Mucosa of rectum (tissue), 2 donors: ENCODE data around the gene IDUA.

ENCODE experiments used
- H3K27ac ChIP-seq, 2 donors: one replicate each; pipeline ENCODE4 v1.7.0; 2013; ENCODE audit warnings: inconsistent platforms in 2 of 2, low read depth in 2 of 2, low read length in 2 of 2
- H3K27me3 ChIP-seq, 2 donors: one replicate each; pipeline ENCODE4 v1.7.0; 2013; ENCODE audit warnings: low read length in 2 of 2; ENCODE audit not compliant: control insufficient read depth in 2 of 2, insufficient read depth in 2 of 2
- H3K36me3 ChIP-seq, 2 donors: one replicate each; pipeline ENCODE4 v1.7.0; 2013; ENCODE audit warnings: low read length in 2 of 2; ENCODE audit not compliant: control insufficient read depth in 2 of 2, insufficient read depth in 2 of 2
- H3K4me1 ChIP-seq, 2 donors: one replicate each; pipeline ENCODE4 v1.7.0; 2013; ENCODE audit warnings: low read length in 2 of 2, mild to moderate bottlenecking in 1 of 2; ENCODE audit not compliant: control insufficient read depth in 2 of 2, insufficient read depth in 2 of 2
- H3K4me3 ChIP-seq, 2 donors: one replicate each; pipeline ENCODE4 v1.7.0; 2013; ENCODE audit warnings: low read length in 2 of 2
- H3K9ac ChIP-seq, 2 donors: one replicate each; pipeline ENCODE4 v1.7.0; 2013; ENCODE audit warnings: low read length in 2 of 2, low read depth in 1 of 2, mild to moderate bottlenecking in 1 of 2
- H3K9me3 ChIP-seq, 2 donors: one replicate each; pipeline ENCODE4 v1.7.0; 2013; ENCODE audit warnings: low read length in 2 of 2; ENCODE audit not compliant: control insufficient read depth in 2 of 2
- donor health status: healthy.
- donor health status: Normal muscosa, but diverticular disease.

IDUA gene

DNA sequence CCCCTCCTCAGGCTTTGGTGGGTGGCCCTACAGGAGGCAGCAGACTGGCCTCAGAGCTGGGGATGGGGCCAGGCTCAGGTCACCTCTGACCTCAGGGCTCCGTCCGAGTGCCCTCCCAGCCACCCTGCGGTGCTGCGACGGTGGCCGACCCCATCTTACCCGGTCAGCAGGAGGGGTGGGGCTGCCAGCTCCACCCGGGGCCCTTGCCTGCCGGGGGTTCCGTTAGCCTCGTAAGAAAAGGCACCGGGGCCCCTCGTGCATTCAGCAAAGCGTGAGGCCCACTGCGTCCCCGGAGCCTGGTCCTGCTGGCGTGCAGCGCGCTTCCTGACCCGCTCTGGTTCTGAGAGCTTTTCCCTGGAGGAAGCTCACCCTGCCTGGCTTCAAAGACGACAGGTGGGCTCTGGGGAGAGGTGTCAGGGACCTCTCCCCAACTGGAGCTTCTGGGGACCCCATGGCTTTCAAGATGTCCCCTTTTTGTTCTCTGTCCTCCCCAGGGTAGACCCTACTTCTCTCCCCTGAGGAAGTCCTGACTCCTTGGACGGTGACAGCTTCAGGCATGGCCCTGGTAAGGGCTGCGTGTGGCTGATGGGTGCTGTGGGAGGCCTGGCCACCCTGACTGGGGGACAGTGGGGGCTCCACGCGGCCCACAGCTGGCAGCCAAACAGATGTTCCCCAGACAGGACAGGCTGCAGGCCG, 40.5 kb downstream of the IDUA start:
- Histone ChIP-seq H3K9ac (no peak overlapping the region), H3K27ac (no peak overlapping the region), H3K27me3 (peaks cover 11 to 12% of the 10 kb centered on the region in 2 donors), H3K9me3 (no peaks in the 10 kb centered on the region), H3K4me1 (peaks cover 7% of the 10 kb centered on the region in 2 donors), H3K4me3 (no peak overlapping the region), H3K36me3 (peaks cover 7 to 9% of the 10 kb centered on the region in 2 donors)

DNA sequence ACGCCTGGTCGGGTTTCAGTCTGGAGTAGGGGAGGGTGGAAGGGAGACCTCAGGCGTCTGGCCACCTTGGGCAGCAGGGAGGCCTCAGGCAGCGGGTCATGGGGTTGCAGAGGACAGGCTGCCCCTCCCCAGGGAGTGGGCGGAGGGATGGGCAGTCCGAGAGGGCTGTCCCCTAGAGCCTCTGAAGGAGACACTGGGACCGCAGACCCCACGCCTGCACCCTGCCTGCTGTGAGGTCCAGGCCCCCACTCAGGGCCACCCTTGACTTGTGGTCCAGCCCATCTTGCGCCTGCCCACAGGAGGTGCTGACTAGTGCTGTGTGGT, 41.0 kb downstream of the IDUA start:
- Histone ChIP-seq H3K27ac (no peak overlapping the region), H3K9me3 (no peaks in the 10 kb centered on the region), H3K9ac (no peak overlapping the region), H3K4me1 (peaks cover 3 to 4% of the 10 kb centered on the region in 2 donors), H3K36me3 (peaks cover 7 to 9% of the 10 kb centered on the region in 2 donors), H3K27me3 (peaks cover 12 to 14% of the 10 kb centered on the region in 2 donors), H3K4me3 (no peak overlapping the region)

DNA sequence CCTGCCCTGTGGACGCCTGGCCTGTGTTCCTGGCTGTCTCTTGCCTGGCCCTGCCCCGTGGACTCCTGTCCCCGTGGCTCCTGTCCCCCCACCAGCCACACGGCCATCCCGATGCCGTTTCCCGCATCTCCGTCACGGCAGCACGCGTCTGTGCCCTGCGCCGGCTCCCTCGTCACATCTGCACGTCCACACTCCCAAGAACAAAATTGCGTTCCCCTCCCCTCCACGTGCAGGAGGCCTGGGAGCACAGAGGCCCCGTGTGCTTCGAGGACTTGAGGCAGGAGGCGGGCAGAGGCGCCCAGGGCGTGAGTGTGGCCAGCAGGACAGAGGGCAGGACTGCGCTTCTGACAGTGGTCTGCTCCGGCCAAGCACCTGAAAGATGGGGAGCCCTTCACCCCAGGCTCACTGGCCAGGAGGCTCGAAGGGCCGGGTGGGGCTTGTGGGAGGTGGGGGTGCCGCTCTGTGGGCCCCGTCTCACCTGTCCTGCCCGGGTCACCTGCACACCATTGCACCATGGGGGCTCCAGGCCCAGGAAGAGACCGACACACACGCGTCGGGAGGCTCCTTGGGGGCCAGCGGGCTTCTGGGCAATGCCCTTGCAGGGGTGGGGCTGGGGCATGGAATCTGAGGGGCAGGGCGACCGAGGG, 41.9 kb downstream of the IDUA start:
- Histone ChIP-seq H3K4me1 (peaks cover 3 to 7% of the 10 kb centered on the region in 2 donors), H3K36me3 (peaks cover 7 to 9% of the 10 kb centered on the region in 2 donors), H3K27me3 (peaks cover 12 to 19% of the 10 kb centered on the region in 2 donors), H3K4me3 (no peak overlapping the region), H3K9ac (no peak overlapping the region), H3K27ac (no peak overlapping the region), H3K9me3 (no peaks in the 10 kb centered on the region)

DNA sequence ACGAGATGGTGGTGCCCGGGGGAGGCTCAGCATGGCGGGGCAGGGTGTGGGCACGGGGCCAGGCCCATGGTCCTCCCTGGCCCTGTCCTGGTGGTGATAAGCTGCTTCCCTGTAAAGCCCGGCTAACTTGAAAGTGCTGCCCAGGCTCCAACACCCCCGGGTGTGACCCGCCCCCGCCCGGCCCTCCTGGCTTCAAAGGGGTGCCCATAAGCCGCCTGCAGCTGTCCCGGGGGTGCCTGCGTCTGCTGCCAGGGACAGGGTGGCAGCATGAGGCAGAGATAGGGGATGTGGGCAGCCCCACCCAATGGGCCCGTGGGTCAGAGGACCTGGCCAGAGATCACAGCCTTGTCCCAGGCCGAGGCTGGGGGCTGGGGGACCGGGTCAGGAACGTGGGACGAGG, 42.7 kb downstream of the IDUA start:
- Histone ChIP-seq H3K4me1 (peaks cover 3 to 10% of the 10 kb centered on the region in 2 donors), H3K4me3 (no peak overlapping the region), H3K36me3 (peaks cover 7 to 9% of the 10 kb centered on the region in 2 donors), H3K27me3 (peaks cover 12 to 19% of the 10 kb centered on the region in 2 donors), H3K27ac (no peak overlapping the region), H3K9me3 (no peaks in the 10 kb centered on the region), H3K9ac (no peak overlapping the region)

DNA sequence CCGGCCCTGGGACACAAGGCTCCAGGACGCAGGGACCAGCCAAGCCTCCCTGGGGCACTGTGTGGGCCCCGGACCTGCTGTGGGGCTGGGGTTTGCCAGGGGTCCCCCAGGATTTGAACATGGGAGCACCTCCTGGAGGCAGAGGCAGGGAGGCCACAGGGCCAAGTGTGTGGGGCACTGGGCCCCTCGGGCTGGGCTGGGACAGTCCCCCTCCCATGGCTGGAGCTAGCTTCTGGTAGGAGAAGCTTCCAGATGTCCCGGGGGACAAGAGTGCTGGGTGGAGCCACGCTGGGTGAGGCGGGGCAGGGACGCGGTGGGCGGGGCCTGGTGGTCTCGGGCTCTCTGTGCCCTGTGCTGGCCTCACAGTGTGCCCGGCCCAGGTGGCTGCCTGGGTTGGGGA, 43.2 kb downstream of the IDUA start:
- Histone ChIP-seq H3K36me3 (peaks cover 7 to 9% of the 10 kb centered on the region in 2 donors), H3K9ac (no peak overlapping the region), H3K4me3 (no peak overlapping the region), H3K27ac (no peak overlapping the region), H3K27me3 (peaks cover 12 to 19% of the 10 kb centered on the region in 2 donors), H3K9me3 (no peaks in the 10 kb centered on the region), H3K4me1 (peaks cover 3 to 10% of the 10 kb centered on the region in 2 donors)

DNA sequence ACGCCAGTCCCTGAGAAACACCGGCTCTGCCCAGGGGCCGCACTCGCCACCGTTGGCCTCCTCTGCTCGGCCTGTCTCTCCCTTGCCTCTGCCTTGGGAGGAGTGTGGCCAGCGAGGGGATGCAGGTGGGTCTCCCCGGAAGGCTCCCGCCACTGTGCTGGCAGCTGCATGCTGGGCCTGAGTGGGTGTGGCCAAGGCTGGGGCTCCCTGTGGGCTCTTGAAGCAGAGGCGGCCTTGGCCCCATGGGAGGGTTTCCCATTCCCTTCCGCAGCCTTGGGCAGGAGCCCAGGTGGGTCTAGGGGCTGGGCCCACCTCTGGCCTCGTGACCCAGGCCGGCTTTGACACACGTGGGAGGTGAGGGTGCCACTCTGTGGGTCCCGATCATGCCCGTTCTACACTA, 43.7 kb downstream of the IDUA start:
- peaks cover 4 to 5% of the 10 kb centered on the region in 2 donors for H3K36me3 ChIP-seq
- peaks cover 12 to 19% of the 10 kb centered on the region in 2 donors for H3K27me3 ChIP-seq
- peaks cover 3 to 10% of the 10 kb centered on the region in 2 donors for H3K4me1 ChIP-seq
- H3K4me3 ChIP-seq, result no peak overlapping the region
- H3K27ac ChIP-seq, result no peak overlapping the region
- H3K9me3 ChIP-seq, result no peaks in the 10 kb centered on the region
- H3K9ac ChIP-seq, result no peak overlapping the region

DNA sequence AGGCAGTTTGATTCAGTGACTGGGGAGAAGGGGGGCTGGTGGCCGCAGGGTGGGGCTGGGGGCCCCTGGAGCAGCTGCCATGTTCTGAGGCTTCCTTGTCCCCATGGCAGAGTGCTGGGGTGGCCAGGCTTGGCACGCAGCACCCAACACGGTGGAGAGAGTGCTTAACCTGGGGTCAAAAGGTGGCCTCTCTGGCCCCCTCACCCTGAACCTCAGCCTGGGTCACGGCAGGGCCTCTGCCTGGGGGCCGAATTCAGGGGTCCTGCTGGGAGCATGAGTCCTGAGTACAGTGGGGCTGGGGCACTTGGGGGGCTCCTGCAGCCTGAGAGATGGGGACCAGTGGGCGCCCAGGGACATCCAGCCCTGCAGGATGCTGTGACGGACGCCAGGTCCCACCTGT, 44.5 kb downstream of the IDUA start:
- Histone ChIP-seq H3K36me3 (no peaks in the 10 kb centered on the region), H3K27ac (no peak overlapping the region), H3K4me3 (no peak overlapping the region), H3K27me3 (peaks cover 9 to 19% of the 10 kb centered on the region in 2 donors), H3K9me3 (no peaks in the 10 kb centered on the region), H3K4me1 (peaks cover 0 to 5% of the 10 kb centered on the region in 2 donors), H3K9ac (no peak overlapping the region)

DNA sequence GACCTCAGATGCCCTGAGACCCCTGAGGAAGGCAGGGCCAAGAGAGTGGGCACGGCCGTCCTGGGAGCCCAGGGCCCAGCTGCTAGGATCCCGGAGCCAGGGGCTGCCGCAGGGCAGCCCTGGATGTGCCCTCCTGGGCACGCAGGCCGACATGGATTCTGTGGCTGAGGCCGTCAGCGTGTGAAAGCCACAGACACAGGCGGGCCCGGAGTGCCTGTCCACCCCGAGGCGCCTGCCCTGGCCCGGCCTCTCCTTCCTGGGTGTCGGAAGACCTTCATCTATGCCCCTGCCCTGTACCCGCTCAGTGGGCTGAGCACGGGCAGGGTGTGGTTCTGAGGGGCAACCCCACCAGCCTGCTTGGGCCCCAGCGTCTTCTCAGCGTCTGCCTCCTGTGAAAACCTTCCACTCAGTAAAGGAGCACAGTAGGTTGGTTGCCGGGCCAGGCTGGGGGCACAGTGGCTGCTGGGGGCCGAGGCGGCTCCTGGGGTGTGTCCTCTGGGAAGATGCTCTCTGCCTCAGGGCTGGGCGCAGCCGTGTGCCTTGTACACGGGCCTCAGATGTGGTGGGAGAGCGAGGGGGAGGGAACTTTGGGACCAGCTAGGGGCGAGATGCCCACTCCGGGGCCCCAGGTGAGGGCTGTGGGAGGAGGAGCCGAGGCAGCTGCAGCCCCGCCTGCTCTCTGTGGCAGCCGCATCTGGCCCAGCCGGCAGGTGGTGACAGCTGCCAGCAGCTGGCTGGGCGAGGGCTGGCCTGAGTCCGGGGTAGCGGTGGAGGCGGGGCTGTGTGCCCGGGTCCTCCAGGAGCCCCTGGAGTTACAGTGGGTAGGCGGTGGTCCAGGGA, 45.3 kb downstream of the IDUA start:
- H3K36me3 ChIP-seq, result no peaks in the 10 kb centered on the region
- no peaks in the 10 kb centered on the region for H3K9me3 ChIP-seq
- no peak overlapping the region for H3K9ac ChIP-seq
- H3K4me1 ChIP-seq, result peaks cover 0 to 5% of the 10 kb centered on the region in 2 donors
- H3K27ac ChIP-seq, result no peak overlapping the region
- peaks cover 9 to 19% of the 10 kb centered on the region in 2 donors for H3K27me3 ChIP-seq
- H3K4me3 ChIP-seq, result no peak overlapping the region

DNA sequence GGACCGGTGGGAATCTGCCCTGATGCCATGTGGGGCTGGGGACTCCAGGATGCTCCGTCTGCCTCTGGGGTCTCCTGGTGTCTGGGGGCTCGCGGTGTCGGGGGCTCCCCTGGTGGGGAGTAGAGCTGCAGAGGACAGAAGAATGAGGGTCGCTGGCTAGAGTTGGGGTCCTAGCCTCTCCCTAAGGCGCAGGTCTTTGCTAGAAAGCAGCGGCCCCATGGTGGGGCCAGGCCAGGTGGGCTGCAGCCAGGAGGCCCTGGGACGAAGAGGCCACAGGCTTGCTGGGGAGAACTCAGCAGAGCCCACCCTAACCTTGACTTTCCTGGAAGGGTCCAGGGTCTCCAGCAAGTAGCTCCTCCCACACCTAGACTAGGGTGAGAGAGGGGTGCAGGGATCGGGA, 46.0 kb downstream of the IDUA start:
- H3K27ac ChIP-seq, result no peak overlapping the region
- H3K27me3 ChIP-seq, result peaks cover 9 to 19% of the 10 kb centered on the region in 2 donors
- no peaks in the 10 kb centered on the region for H3K36me3 ChIP-seq
- H3K9me3 ChIP-seq, result no peaks in the 10 kb centered on the region
- H3K4me3 ChIP-seq, result no peak overlapping the region
- H3K9ac ChIP-seq, result no peak overlapping the region
- H3K4me1 ChIP-seq, result peaks cover 0 to 5% of the 10 kb centered on the region in 2 donors
